ENCODE results near the gene RARB.

The RARB gene

DNA sequence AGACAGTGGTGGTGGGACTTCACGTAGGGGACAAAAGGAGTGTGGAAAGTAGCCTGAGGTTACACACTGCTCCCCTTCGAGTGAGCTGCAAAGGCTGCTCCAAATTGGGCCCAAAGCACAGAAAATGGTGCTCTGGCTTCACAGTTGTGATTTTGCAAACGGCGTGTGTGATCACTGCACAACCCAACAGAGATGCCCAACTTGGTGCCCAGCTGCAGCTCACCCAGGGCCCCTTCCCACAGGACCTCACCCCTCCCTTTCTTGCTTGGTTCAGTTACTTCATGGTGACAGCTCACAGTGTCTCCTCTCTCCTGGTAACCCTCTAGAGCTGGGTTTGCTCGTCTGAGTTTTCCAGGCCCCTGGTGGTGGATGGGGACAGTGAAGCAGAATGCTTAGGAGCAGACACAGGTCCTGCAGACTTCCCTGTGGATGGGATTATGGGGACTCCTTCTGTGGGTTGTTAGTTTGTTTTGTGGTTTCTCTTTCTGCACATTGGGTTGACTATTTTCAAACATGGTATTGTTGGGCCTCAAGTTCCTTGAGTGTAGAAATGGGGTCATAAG lies 138.4 kb downstream of the RARB start:
- no peak overlapping the region for H3K27ac Mint-ChIP-seq
- H3K9me3 Mint-ChIP-seq: no peaks in the 10 kb centered on the region
- H3K4me1 Mint-ChIP-seq (ENCODE audit: low read depth): no peaks in the 10 kb centered on the region
- peaks cover 2% of the 10 kb centered on the region for H3K27me3 Mint-ChIP-seq
- DNase-seq: no peak
- H3K36me3 Mint-ChIP-seq (ENCODE audit: low read depth): no peaks in the 10 kb centered on the region
- H3K4me3 Mint-ChIP-seq: no peak overlapping the region

DNA sequence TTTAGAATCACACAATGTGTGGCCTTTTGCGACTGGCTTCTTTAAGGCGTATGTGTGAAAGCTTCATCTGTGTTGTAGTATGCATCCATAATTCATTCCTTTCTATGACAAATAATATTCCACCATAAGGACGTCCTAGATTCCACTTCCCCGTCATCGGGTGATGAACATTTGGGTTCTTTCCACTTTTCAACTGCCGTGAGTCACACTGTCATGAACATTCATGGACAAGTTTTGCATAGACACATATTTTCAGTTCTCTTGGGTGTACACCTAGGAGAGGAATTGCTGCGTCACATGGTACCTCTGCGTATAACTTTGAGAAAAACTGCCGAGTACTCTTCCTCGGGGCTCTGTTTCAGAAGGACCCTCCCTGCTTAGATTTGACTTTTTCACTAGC lies 139.3 kb downstream of the RARB start:
- no peaks in the 10 kb centered on the region for H3K36me3 Mint-ChIP-seq (ENCODE audit: low read depth)
- H3K4me3 Mint-ChIP-seq: no peak overlapping the region
- H3K4me1 Mint-ChIP-seq (ENCODE audit: low read depth): no peaks in the 10 kb centered on the region
- DNase-seq: no peak
- H3K27me3 Mint-ChIP-seq: peaks cover 2% of the 10 kb centered on the region
- no peaks in the 10 kb centered on the region for H3K9me3 Mint-ChIP-seq
- no peak overlapping the region for H3K27ac Mint-ChIP-seq

DNA sequence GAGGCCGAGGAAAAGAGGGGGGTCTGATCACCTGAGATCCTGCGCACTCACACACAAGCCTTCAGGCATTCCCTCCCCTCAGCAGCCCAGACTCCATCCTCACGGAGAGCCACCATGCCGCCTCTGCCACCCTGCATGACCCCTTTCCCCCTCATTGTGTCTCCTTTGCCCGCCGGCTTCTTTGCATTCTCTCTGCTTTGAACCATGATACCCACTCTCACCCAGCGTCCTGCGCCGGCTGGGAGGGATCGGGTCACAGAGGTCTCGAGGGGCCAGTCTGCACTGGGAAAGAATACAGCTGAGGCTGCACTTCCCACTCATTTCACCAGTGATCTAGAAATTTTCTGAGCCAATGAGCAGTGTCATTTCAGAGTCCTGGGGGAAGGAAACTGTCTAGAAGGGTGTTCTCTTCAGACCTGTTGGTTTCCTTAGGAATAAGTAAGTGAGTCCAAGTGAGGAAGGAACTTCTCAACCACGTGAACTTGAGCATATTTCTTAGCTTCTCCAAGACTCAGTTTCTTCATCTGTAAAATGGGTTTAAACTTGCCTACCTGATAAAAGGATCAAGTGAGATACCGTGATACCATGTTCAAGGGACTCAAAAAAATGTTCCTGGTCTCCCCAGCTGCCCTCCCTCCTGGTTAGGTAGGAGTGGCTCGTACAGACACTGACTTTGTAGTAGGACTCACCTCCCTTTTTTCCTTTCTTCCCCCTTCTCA lies 139.9 kb downstream of the RARB start:
- H3K27me3 Mint-ChIP-seq: peaks cover 2% of the 10 kb centered on the region
- no peak overlapping the region for H3K4me3 Mint-ChIP-seq
- H3K27ac Mint-ChIP-seq: no peak overlapping the region
- H3K36me3 Mint-ChIP-seq (ENCODE audit: low read depth): no peaks in the 10 kb centered on the region
- no peaks in the 10 kb centered on the region for H3K9me3 Mint-ChIP-seq
- DNase-seq: no peak
- H3K4me1 Mint-ChIP-seq (ENCODE audit: low read depth): no peaks in the 10 kb centered on the region

DNA sequence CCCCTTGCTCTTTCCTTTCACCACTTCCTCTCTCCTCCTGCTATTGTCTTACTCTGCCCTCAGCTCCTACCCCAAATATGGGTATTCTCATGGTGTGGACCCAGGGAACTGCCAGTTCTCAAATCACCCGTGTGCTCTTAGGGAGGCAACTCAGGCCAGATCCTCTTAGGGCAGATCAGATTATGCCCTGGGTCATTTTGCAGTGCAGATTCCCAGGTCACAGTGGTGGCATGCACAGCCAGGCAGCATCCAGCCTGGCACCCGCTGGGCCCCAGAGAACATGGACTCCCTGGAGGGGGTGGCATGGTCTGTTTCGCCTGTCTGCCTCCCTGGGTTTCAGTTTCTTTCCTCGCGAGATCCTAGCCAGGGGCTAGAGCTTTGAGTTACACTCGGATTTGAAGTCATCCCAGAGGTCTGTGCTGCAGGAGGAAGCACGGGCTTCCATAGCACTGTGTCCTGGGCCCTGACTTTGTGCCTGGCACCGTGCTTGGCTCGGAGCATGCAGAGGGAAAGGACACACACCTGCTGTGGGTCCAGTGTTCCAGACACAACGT lies 140.5 kb downstream of the RARB start:
- Mint-ChIP-seq H3K9me3 (no peaks in the 10 kb centered on the region), H3K4me1 (ENCODE audit: low read depth) (no peaks in the 10 kb centered on the region), H3K4me3 (no peak overlapping the region), H3K27ac (no peak overlapping the region), H3K36me3 (ENCODE audit: low read depth) (no peaks in the 10 kb centered on the region), H3K27me3 (peaks cover 2% of the 10 kb centered on the region)
- DNase-seq: no peak

DNA sequence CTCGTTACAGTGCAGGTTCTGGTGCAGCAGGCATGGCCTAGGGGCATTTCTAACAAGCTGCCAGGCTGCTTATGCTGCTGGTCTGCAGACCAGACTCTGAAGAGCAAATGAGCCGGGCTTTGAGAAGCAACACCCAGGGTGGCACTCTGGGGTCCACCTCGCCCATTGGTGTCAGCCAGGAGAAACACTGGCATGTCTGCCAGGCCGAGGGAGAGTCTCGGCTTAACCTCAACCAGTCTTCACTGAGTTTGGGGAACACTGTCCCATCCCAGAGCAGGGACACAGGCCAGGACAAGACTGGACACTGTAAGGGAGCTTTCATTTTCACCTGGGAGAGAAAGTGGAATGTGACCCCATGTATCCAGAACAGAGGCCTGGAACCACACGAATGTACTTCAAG lies 143.2 kb downstream of the RARB start:
- H3K27ac Mint-ChIP-seq: no peak overlapping the region
- DNase-seq: no peak
- no peaks in the 10 kb centered on the region for H3K4me1 Mint-ChIP-seq (ENCODE audit: low read depth)
- H3K36me3 Mint-ChIP-seq (ENCODE audit: low read depth): no peaks in the 10 kb centered on the region
- H3K9me3 Mint-ChIP-seq: no peaks in the 10 kb centered on the region
- H3K27me3 Mint-ChIP-seq: no peaks in the 10 kb centered on the region
- no peak overlapping the region for H3K4me3 Mint-ChIP-seq

DNA sequence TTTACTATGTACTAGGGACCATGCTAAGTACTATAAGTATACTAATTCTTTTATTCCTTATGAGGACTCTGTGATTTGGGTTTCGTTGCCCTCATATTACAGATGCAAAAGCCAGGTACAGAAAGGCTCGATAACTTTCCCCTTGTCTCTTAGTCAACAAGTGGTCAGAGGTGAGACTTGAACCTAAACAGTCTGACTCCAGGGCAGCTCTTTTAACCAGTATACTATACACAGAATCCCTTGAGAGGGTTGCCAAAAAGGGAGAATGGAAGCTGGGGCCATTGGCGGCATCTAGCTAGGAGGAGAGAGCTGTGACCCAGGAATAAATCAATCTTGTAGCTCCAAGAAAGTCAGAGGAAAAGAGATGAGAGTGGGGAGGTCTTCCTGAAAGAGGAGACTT lies 144.3 kb downstream of the RARB start:
- Mint-ChIP-seq H3K4me3 (no peak overlapping the region), H3K36me3 (ENCODE audit: low read depth) (no peaks in the 10 kb centered on the region), H3K9me3 (no peaks in the 10 kb centered on the region), H3K4me1 (ENCODE audit: low read depth) (no peaks in the 10 kb centered on the region), H3K27ac (no peak overlapping the region), H3K27me3 (peaks cover 3% of the 10 kb centered on the region)
- DNase-seq: no peak

DNA sequence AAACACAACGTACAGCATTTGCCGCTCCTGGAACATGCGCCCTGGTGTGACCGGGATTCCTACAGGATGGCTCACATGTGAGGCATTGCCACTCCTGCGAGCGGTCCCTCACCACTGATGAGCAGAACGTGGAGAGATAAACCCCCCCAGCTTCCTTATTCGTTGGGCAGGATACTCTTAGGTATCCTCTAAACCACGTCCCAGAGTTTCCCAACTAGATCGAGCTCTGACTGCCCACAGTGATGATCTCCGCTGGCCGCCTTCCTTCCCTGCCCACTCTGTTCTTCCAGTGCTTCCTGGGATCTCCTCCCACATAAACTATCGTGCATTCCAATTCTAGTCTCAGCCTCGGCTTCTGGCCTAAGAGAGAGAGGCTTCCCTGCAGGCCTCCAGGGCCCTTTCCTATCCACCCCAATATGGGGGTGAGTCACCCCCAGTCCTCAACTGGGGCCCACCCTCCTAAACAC lies 144.9 kb downstream of the RARB start:
- H3K9me3 Mint-ChIP-seq: no peaks in the 10 kb centered on the region
- H3K27me3 Mint-ChIP-seq: peaks cover 3% of the 10 kb centered on the region
- no peaks in the 10 kb centered on the region for H3K4me1 Mint-ChIP-seq (ENCODE audit: low read depth)
- no peak overlapping the region for H3K4me3 Mint-ChIP-seq
- no peaks in the 10 kb centered on the region for H3K36me3 Mint-ChIP-seq (ENCODE audit: low read depth)
- no peak for DNase-seq
- H3K27ac Mint-ChIP-seq: no peak overlapping the region

DNA sequence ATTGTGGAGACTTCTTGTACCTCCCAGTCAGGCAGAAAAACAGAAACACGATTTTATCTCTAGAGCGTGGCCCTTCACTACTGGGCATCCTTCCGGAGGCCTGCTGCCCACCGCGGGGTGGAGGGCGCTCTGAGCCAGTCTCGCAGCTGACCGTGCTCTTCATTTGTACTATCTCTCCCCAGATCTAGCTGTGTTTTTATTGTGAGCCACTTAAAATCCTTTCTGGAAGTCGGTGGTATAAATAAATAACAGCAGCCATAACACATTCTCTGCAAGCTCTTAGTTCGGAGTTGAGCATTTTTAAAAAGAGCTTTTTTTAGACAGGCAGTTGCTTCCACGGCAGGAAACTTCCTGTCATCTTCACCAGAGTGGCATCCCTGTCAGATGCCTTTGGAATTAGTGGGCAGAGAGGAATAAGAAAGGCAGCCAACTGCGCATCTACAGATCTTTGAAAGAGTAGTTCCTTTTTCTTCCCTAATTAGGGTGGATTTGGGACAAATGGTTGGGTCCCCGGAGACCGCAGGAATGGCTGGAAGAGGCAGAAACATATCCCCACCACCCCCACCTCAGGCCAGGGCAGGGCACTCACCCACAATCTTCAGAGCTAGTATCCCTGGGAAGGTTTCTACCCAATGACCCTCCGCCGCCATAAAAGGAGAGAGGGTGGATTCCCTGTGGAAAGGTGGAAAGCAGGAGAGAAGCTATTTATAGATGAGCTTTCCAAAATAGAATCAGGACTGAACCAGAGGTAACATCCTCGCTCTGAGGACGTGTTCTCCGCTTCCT lies 145.5 kb downstream of the RARB start:
- no peak overlapping the region for H3K4me3 Mint-ChIP-seq
- no peak for DNase-seq
- no peaks in the 10 kb centered on the region for H3K4me1 Mint-ChIP-seq (ENCODE audit: low read depth)
- H3K27me3 Mint-ChIP-seq: peaks cover 3% of the 10 kb centered on the region
- H3K27ac Mint-ChIP-seq: no peak overlapping the region
- H3K9me3 Mint-ChIP-seq: no peaks in the 10 kb centered on the region
- H3K36me3 Mint-ChIP-seq (ENCODE audit: low read depth): no peaks in the 10 kb centered on the region

DNA sequence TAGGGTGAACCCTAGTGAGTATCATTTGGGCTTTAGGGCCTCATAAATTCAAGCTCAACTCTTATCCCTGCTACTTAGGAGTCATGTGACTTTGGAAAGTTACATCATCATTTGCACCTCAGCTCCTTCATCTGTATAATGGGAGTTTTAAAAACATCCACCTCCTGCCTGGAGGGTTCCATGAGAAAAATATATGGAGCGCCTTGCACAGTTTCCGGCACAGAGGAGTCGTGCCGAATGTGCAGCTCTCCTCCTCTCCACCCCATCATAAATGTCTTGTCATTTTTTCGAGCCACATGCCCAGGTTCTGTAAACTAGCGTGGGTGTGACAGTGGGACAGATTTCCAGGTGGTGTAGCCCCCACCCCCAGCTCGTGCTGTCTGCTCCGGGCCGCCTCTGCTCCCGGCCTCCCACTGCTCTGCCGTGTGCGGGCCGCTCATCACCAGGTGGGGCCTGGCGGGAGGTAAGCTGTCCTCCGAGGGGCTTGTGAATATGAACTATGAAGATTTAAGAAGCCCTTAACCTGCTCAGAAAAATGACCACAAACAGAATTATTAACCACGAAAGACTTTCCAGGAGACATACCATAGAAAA lies 146.2 kb downstream of the RARB start:
- H3K27ac Mint-ChIP-seq: no peak overlapping the region
- peaks cover 3% of the 10 kb centered on the region for H3K27me3 Mint-ChIP-seq
- no peak for DNase-seq
- H3K9me3 Mint-ChIP-seq: no peaks in the 10 kb centered on the region
- H3K4me1 Mint-ChIP-seq (ENCODE audit: low read depth): no peaks in the 10 kb centered on the region
- no peaks in the 10 kb centered on the region for H3K36me3 Mint-ChIP-seq (ENCODE audit: low read depth)
- no peak overlapping the region for H3K4me3 Mint-ChIP-seq

DNA sequence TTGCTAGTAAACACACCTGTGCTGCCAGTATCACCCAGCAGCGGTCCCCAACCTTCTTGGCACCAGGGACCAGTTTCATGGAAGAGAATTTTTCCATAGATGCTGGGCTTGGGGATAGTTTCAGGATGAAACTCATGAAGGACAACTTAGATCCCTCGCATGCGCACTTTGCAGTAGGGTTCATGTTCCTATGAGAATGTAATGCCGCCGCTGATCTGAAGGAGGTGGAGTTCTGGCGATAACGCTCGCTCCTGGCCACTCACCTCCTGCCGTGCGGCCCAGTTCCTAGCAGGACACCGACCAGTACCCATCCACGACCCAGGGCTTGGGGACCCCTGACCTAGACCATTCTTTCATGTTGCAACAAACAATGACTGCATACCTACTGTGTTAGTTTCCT lies 146.9 kb downstream of the RARB start:
- H3K27me3 Mint-ChIP-seq: peaks cover 3% of the 10 kb centered on the region
- no peaks in the 10 kb centered on the region for H3K9me3 Mint-ChIP-seq
- H3K36me3 Mint-ChIP-seq (ENCODE audit: low read depth): no peaks in the 10 kb centered on the region
- no peaks in the 10 kb centered on the region for H3K4me1 Mint-ChIP-seq (ENCODE audit: low read depth)
- no peak overlapping the region for H3K27ac Mint-ChIP-seq
- DNase-seq: no peak
- H3K4me3 Mint-ChIP-seq: no peak overlapping the region

DNA sequence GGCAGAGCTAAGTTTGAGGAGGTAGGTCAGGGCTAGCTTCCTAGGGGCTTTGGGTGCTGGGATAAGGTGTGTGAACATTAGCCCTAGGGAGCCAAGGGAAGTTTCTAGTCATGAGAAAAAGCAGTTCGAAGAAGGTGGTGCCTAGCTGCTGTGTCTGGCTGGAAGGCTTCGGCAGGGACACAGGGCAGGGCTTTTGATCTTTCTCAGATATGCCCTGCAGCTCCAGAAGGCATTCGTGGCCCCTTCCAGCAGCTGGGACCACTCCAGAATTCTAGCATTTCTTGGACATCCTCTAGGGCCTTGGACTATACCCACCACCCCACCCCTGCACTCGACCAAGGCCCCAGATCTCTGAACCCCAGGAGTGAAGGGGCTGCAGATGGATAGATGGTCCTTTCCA lies 148.1 kb downstream of the RARB start:
- Mint-ChIP-seq H3K27ac (no peak overlapping the region), H3K36me3 (ENCODE audit: low read depth) (no peaks in the 10 kb centered on the region), H3K4me3 (no peak overlapping the region), H3K9me3 (no peaks in the 10 kb centered on the region), H3K4me1 (ENCODE audit: low read depth) (no peaks in the 10 kb centered on the region), H3K27me3 (peaks cover 3% of the 10 kb centered on the region)
- DNase-seq: no peak

DNA sequence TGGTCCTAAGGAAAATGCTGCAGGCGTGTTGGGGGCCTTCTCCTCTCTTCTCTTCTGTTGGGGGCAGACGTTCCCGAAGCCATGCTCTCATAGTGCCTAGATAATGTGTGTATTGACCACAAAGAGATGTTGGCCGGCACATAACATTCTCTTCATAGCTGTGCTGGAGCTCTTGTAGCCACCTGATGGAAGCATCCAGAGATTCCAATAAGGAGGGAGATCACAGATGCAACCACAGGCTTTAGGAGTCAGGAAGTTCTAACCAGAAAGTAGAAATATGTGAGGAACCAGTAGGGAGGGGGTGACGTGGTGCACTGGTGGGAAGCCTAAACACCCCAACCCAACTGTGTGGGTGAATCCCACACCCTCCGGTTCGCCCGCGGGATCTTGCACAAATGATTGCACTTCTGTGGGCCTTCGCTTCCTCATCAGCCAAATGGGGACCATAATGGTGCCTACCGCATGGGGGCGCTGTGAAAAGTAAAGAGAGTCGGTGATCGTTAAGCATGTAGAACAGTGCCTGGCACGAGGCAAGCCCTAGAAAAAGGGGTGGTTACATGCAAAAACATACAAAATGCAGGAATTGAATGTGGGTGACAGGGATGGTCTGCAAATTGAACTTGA lies 148.9 kb downstream of the RARB start:
- Mint-ChIP-seq H3K4me3 (no peak overlapping the region), H3K36me3 (ENCODE audit: low read depth) (no peaks in the 10 kb centered on the region), H3K9me3 (no peaks in the 10 kb centered on the region), H3K27me3 (peaks cover 3% of the 10 kb centered on the region), H3K27ac (no peak overlapping the region), H3K4me1 (ENCODE audit: low read depth) (no peaks in the 10 kb centered on the region)
- no peak for DNase-seq

DNA sequence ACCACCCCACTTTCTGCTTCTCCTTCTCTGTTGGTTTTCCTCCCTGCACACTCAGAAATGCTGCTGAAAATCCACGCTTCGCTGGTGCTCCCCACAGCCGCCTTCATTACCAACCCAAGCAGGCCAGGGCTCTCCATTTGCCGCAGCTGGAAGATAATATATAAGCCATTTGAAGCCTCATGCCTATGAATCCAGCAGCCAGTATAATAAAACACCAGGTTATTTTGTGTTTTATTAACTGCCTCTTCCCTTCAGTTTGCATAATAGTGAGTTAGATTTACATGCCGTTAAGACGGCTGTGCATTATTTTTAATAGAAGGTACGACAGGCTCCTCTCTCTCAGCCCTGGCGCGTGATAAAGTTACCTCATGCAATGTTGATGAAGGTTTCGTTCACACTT lies 150.0 kb downstream of the RARB start:
- no peak overlapping the region for H3K27ac Mint-ChIP-seq
- no peaks in the 10 kb centered on the region for H3K36me3 Mint-ChIP-seq (ENCODE audit: low read depth)
- no peak for DNase-seq
- H3K27me3 Mint-ChIP-seq: peaks cover 3% of the 10 kb centered on the region
- H3K4me1 Mint-ChIP-seq (ENCODE audit: low read depth): no peaks in the 10 kb centered on the region
- no peaks in the 10 kb centered on the region for H3K9me3 Mint-ChIP-seq
- no peak overlapping the region for H3K4me3 Mint-ChIP-seq

DNA sequence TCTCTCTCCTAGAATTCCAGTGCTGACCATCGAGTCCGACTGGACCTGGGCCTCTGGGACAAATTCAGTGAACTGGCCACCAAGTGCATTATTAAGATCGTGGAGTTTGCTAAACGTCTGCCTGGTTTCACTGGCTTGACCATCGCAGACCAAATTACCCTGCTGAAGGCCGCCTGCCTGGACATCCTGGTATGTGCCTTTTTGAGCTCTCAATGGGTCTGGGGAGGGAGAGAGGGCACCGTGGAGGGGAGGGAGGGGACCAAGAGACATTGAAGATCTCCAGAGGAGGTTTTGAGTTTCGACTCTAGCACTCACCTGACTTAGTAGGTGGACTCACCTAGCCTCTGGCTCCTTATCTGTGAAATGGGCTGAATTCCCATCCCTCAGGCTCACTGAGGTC lies 152.5 kb downstream of the RARB start:
- no peak overlapping the region for H3K4me3 Mint-ChIP-seq
- peaks cover 6% of the 10 kb centered on the region for H3K27me3 Mint-ChIP-seq
- H3K4me1 Mint-ChIP-seq (ENCODE audit: low read depth): no peaks in the 10 kb centered on the region
- DNase-seq: no peak
- no peak overlapping the region for H3K27ac Mint-ChIP-seq
- H3K9me3 Mint-ChIP-seq: no peaks in the 10 kb centered on the region
- no peaks in the 10 kb centered on the region for H3K36me3 Mint-ChIP-seq (ENCODE audit: low read depth)
